Prostate gland (tissue), 2 donors: Measurements from ENCODE around the gene MCUR1.

Experiments used
- POLR2AphosphoS5 ChIP-seq: sonication (generic); formaldehyde crosslinking; IDR thresholded peaks from one replicate; pipeline ENCODE4 v1.6.1; 2017; ENCODE audit warnings: antibody characterized with exemption
- TF ChIP-seq, protein P1 (sequence below), 4 experiments: fragments of 200-600 bp in 2 of 4; fragments of 450-650 bp in 2 of 4; sonication (generic) in 2 of 4; IDR thresholded peaks; 1 replicate in 3 of 4; 2 replicates in 1 of 4; pipeline ENCODE4 v1.5.1; 2016 to 2019; ENCODE audit warnings: antibody characterized with exemption in 4 of 4, mild to moderate bottlenecking in 2 of 4, moderate library complexity in 2 of 4

- TF ChIP-seq, protein P1, sequence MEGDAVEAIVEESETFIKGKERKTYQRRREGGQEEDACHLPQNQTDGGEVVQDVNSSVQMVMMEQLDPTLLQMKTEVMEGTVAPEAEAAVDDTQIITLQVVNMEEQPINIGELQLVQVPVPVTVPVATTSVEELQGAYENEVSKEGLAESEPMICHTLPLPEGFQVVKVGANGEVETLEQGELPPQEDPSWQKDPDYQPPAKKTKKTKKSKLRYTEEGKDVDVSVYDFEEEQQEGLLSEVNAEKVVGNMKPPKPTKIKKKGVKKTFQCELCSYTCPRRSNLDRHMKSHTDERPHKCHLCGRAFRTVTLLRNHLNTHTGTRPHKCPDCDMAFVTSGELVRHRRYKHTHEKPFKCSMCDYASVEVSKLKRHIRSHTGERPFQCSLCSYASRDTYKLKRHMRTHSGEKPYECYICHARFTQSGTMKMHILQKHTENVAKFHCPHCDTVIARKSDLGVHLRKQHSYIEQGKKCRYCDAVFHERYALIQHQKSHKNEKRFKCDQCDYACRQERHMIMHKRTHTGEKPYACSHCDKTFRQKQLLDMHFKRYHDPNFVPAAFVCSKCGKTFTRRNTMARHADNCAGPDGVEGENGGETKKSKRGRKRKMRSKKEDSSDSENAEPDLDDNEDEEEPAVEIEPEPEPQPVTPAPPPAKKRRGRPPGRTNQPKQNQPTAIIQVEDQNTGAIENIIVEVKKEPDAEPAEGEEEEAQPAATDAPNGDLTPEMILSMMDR (IDR thresholded peaks at IDR 0.05) = no peak
- no peak for TF ChIP-seq POLR2AphosphoS5
These were observed 4.0 kb upstream of the MCUR1 start for GRCh38 chr6:13818341-13818740.
